Ammon's horn (tissue), 1 donor: ENCODE measurements around the gene PYDC1.
"Not testable (repeated sequence)": the region's sequence is repeated elsewhere in the genome, so short reads cannot be mapped to it uniquely, and the experiment has no call there.

Experiments
- DNase-seq: peaks from one replicate; pipeline ENCODE4 v3.0.0-alpha.2; 2016; ENCODE audit warnings: low spot score

The PYDC1 gene

DNA sequence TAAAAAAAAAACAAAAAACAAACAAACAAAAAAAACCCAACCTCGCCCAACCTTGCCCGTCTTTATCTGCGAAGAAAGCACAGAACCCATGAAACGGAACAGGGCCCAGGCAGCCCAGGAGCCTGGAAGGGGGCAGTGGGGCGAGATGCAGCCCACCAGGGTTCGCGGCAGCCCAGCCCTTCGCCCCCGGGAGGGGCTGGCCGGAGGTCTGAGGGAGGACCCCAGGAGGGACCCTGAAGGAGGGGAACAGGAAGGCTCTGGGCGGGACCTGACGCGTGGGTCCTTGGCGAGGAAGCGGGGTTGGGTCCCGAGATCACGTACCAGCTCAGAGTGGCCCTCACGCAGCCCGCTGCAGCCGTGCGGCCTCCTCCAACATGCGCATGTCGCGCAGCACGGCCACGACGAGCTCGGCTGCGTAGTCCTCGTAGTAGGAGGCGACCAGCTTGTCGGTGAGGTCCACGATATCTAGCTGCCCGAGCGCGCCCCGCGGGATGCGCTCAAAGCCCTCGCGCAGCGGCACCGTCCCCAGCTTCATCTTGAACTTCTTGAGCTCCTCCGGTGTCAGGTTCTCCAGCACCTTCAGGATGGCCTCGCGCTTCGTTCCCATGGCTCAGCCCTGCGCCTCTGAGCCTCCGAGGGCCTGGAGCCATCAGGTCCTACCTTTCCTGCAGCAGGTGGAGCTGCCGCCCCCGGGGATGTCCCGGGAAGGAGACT, at the start of gene PYDC1:
TSS of gene PYDC1 (minus strand) at position 714 of the 714 bp plus-strand sequence. CDS start at position 607, 107 bp downstream.
- no peak for DNase-seq

DNA sequence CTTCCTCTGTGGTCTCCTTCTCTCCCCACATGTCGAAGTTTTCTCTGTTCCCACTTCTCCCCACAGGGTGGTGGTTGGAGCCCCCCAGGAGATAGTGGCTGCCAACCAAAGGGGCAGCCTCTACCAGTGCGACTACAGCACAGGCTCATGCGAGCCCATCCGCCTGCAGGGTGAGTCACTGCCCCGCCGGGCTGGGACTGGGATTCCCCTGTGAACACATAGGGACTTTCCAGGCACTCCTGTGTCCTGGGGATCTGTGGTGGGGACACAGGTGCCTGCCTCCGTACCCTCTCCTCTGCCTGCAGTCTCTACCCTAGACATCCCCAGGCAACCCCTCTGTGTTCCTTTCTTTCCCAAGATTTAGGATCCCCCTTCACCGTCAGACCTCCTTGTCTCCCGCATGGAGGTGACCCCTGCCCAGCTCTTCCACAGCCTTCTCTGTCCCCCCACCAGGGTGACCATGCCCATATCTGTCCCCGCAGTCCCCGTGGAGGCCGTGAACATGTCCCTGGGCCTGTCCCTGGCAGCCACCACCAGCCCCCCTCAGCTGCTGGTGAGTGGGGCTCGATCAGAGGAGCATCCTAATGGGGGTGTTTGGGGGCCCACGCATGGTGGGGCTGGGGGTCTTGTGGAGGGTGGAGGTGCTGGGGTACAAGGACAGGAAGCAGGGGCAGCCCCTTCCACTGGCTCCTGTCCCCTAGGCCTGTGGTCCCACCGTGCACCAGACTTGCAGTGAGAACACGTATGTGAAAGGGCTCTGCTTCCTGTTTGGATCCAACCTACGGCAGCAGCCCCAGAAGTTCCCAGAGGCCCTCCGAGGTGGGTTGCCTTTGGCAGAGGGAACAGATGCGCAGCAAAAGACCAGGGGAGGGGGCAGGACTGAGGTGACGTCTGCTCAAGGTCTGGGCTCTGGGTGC, 48.7 kb upstream of the PYDC1 start:
- no peak for DNase-seq

DNA sequence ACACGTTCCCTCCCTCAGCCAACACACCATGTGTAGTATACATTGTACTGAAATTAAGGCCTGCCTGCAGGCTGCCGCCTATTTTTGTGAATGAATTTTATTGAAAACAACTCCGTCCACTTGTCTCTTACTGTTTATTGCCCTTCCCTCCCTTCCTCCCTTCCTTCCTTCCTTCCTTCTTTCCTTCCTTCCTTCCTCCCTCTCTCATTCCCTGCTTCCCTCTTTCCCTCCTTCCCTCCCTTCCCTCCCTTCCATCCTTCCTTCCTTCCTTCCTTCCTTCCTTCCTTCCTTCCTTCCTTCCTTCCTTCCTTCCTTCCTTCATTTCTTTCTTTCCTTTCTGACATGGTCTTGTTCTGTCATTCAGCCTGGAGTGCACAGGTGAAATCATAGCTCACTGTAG, 45.1 kb upstream of the PYDC1 start:
- no peak for DNase-seq

DNA sequence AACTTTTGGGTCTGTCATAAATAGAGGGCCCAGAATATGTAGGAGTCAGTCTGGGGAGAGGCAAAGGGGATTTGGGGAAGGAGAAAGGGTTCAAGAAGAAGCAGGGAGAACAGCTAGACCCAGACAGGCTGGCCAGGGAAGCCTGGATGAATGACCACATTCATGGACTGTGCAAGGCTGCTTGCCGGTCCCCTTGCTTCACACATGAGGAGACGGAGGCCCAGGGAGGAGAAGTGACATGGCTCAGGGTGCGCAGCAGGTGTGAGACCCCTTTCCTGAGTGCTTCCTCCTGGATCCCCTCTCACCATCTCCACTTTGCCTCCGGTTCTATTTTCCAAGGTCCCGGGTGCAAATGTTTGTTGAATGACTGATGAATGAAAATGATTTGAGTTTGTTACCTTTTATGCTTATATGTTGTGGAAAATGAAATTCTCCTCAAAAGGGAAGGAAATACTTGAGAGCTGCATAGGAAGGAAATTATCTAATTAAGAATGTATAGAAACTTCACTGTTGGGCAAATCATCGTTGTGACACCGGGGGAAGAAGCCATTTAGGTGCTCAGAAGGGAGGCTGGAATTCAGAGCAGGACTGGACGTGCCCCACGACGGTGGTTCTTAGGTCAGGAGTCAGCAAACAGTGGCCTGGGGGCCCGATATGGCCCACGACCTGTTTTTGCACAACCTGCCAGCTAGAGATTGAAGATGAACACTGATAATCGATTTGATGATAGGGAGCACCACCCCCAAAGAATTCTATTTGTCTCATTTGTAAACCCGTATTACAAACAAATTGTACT, 43.4 kb upstream of the PYDC1 start:
- no peak for DNase-seq

DNA sequence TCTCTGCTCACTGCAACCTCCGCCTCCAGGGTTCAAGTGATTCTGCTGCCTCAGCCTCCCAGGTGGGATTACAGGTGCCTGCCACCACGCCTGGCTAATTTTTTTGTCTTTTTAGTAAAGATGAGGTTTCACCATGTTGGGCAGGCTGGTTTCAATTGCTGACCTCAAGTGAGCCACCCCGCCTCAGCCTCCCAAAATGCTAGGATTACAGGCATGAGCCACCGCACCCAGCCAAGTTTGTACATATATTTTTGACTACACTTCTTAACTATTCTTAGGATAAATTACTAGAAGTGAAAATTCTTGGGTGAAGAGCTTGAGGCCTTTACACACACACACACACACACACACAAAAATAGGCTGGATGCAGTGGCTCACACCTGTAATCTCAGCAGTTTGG, 41.4 kb upstream of the PYDC1 start:
- DNase-seq, result no peak

DNA sequence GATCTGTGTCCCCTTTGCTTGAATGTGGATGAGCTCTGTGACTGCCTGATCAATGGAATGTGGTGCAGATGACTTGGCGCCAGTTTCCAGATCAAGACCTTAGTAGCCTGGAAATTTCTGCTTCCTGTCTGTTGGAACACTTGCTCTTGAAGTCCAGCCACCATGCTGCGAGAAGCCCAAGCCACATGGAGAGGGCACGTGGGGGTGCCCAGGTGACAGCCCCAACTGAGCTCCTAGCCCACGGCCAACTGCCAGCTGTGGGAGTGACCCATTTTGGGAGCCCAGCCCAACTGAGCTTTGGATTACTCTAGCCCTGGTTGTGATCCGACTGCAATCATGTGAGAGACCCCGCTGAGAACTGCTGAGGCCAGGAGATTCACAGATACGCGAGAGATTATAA, 39.5 kb upstream of the PYDC1 start:
- DNase-seq, result no peak

DNA sequence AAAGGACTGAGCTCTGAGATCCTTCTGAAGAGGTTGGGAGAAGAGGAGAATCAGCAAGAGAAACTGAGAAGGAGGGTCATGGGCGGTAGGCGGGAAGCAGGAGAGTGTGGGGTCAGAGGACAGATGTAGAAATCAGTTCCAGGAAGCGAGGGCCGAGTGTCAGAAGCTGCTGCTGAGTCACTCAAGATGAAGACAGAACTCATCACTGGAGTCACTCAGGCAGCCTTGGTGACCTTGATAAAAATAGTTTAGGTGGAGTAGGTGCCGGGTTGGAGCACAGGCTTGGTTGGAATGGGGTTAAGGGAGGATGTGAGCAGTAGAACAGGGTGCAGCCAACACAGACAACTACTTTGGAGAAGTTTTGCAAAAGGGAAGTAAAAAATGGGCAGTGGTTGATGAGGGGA, 36.7 kb upstream of the PYDC1 start:
- DNase-seq, result peak; percentile 45

DNA sequence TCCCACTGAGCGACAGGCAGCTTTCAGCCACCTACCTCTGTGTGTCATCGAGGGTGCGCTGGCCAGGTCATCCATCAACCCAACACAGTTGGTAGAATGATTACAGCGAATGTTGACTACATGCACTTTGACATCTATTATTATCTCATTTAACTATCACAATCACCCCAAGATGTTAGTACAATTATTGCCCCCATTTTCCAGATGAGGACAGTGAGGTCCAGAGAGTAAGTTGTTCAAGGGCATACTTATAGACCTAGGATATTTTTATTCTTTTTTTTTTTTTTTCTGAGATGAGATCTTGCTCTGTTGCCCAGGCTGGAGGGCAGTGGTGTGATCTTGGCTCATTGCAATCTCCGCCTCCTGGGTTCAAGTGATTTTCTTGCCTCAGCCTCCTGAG, 34.5 kb upstream of the PYDC1 start:
- DNase-seq, result no peak

DNA sequence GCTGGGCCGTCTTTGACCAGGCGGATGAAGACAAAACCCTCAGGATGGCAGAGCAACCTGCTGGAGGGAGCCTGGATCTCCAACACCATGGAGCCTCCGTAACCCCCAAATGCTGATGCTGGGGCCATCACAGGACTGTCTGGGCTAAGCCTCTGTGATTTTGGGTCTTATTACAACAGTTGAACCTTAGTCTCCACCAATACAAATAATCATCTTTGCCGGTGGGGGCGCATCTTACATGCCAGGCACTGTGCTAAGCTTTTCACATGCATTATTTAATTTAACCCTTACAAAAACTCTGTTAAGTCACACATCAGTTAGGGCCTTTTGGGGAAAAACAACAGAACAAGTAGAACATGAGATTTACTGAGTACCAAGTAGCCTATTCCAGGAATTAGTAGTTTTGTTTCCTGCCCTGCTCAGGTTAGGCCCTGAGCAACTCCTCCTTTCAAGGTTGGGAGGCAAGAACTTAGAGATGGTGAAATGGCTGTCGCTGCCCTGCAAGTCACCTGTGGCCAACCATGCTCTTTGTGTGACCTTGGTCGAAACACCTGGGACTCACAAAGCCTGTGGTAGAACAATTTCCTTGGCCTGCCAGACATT, 33.9 kb upstream of the PYDC1 start:
- DNase-seq, result no peak

DNA sequence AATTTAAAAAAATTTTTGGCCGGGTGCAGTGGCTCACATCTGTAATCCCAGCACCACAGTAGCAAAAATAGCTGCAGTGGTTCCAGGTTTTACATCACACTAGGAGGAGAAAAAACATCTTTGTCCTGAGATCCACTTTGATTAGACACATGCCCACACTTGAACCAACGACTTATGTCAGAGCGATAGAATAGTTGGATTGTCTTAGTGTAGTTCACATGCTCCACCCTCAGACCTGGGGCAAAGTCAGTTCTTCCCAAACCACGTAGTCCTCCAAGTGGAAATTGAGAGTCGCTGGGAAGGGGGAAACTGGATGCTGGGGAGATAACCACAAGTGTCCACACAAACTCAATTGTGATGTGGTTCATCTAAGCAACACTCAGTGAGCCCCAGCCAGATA, 31.4 kb upstream of the PYDC1 start:
- DNase-seq, result no peak

DNA sequence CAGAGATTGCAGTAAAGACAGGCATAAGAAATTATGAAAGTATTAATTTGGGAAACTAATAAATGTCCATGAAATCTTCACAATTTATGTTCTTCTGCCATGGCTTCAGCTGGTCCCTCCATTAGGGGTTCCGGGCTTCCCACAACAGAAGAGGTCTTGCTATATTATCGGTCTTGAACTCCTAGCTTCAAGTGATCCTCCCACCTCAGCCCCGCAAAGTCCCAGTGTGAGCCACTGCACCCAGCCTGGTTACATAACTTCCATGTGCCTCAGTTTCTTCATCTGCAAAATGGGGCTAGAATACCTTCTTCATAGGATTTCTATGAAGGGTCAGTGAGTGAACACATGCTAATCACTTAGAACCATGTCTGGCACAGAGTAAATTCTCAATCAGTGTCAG, 29.4 kb upstream of the PYDC1 start:
- no peak for DNase-seq

DNA sequence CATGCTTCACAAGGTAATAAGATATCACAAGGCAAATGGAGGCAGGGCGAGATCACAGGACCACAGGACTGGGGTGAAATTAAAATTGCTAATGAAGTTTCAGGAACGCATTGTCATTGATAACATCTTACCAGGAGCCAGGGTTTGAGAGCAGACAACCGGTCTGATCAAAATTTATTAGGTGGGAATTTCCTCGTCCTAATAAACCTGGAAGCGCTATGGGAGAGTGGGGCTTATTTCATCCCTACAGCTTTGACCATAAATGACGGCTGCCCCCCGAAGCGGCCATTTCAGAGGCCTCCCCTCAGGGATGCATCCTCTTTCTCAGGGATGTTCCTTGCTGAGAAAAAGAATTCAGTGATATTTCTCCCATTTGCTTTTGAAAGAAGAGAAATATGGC, 28.7 kb upstream of the PYDC1 start:
- not testable (repeated sequence) for DNase-seq

DNA sequence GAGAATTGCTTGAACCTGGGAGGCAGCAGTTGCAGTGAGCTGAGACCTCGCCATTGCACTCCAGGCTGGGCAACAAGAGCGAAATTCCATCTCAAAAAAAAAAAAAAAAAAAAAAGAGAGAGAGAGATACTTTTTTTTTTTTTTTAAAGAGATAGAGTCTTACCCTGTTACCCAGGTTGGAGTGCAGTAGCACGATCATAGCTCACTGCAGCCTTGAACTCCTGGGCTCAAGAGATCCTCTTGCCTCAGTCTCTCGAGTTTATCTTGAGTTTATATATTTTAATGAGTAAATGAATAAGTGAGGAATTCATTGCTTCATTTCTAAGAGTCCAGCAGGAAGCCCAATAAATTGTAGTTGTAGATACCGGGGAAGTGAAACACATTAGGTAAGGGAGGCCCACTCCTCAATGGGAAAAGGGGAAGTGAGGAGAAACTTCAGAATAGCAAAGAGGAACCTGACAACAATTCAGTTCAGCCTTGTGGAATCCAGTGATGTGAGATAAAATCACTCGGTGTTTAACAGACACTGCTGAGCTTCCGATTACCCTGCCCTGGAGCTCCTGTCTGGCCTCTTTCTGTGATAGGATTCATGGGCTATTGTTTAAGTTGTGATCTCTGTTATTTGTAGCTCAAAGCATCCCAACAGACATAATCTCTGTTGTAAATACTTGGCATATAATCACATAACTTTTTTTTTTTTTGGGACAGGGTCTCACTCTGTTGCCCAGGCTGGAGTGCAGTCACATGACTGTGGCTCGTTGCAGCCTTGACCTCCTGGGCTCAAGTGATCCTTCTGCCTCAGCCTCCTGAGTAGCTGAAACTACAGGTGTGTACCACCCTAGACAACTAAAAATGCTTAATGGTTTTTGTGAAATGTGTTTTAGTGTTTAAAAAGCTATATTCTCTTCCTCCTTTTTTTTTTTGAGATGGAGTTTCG, 27.1 kb upstream of the PYDC1 start:
- peak; percentile 54 for DNase-seq

DNA sequence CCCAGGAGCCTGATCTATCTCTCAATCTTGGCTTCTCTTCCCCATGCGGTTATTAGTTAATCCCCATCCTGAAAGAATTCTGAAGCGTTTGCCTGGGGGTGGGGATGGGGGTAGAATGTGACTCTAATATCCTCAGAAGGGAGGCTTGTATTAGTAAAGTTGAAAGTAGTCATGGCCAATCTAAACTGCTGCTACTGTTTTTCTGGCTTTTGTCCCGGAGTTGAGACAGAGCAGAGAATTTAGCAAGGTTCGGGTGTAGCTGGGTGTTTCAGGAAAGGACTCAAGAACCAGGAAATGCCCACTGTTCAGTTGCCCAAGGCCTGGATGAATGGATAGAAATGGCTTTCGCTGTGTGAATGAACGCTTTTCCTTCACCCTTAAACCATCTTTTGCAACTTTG, 25.3 kb upstream of the PYDC1 start:
- DNase-seq, result peak; percentile 9

DNA sequence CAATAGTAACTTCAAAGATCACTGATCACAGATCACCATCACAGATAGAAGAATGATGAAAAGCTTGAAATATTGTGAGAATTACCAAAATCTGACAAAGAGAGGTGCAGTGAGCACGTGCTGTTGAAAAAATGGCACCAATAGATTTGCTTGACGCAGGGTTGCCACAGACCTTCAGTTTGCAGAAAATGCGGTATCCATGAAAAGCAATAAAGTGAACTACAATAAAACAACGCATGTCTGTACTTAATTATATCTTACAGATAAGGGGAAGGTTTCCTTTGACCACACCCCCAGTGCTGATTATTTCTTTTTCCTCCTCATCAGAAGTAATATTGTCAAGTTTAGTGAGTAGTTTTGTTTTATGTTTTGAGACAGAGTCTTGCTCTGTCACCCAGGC, 21.1 kb upstream of the PYDC1 start:
- DNase-seq, result no peak

DNA sequence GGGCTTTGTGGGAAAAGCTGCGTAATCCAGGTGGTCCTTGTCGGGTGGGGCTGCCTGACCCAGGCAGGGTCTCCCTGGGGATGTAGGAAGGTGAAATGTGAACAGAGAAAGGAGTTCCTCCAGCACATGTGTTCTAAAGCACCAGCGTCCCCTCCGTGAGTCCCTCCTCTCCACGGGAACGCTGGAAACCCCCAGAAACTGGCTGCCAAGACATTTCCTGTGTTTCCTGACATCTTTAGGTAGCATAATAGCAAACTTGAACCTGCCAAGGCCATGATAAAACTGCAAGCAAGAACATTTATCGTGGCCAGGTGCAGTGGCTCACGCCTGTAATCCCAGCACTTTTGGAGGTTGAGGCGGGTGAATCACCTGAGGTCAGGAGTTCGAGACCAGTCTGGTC, 12.6 kb upstream of the PYDC1 start:
- no peak for DNase-seq

DNA sequence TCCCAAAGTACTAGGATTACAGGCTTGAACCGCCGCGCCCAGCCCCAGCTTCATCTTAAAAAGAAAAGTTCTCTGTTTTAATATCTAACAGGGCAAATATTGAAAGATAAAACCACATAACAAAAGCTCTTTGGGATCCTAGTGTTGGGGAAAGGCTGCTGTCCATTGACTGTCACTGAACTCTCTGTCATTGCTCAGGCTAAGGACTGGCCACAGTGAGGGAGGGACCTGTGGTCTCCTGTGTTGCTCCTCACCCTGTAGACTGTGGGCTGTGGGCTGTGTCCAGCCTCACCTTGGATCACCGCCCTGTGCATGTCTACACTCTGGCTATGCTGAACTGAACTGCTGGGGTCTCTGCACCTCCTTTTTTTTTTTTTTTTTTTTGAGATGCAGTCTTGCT, 11.3 kb upstream of the PYDC1 start:
- no peak for DNase-seq

DNA sequence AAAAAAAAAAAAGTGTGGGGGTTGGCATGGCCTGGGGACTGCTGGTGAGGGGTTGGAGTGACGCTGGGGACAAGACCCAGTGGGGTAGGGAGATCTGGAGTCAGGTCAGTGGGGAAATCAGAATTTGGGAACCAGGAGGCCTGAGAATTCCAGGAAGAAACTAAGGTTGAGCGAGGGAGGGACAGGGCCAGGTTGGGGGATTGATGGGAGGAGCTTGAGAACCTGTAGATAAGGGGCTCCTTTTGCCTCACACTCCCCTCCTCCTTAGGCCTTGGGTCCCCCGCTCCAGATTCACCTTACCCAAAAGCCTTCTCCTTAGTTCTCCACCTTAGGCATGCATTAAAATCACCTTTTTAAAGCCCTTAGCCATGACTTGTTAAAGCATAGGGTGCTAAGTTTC, 8.3 kb upstream of the PYDC1 start:
- DNase-seq, result no peak

DNA sequence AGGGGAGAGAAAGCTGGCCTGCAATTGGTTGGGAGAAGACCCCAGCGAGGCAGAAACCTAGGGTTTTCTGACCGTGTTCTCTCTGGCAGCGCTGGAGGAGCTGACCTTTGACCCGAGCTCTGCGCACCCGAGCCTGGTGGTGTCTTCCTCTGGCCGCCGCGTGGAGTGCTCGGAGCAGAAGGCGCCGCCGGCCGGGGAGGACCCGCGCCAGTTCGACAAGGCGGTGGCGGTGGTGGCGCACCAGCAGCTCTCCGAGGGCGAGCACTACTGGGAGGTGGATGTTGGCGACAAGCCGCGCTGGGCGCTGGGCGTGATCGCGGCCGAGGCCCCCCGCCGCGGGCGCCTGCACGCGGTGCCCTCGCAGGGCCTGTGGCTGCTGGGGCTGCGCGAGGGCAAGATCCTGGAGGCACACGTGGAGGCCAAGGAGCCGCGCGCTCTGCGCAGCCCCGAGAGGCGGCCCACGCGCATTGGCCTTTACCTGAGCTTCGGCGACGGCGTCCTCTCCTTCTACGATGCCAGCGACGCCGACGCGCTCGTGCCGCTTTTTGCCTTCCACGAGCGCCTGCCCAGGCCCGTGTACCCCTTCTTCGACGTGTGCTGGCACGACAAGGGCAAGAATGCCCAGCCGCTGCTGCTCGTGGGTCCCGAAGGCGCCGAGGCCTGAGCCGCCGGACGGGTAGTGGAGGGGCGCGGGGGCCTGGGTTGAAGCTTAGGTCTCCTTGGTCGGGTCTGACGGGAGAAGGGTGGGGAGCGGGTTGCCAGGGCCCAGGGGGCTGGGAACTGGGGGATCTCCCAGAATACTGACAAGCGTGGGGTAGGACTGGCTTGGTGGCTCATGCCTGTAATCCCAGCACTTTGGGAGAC, 7.4 kb upstream of the PYDC1 start:
- DNase-seq, result no peak

DNA sequence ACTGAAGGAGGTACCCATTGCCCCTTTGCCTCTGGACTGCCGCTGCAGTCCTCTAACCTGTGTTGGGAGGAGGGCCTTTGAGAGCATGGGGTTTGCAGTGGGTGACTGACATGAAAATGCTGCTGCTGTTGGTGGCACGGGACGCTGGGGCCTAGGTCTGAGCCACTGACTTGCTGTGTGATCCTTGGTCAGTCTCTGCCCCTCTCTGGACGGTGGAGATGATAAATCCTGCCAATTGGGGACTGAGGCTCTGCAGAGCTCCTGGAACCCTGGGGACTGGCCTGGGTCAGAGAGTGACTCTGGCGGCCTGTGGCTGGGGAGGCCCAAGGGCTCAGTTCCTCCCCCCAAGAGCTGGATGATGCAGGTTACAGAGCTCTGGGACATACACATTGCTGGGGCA, 6.1 kb upstream of the PYDC1 start:
- DNase-seq, result no peak
